ENCODE data around the gene RAB30. TPM values are rescaled to one million over a fixed set of nuclear protein-coding genes. Genes with fewer than 3 reads are reported as not detected.

The RAB30 gene
- total RNA-seq (2011; cell fraction: chromatin; rRNA removed; ENCODE audit: low replicate concordance), result 1.1 and 2.7 TPM in 2 replicates
- 0.17 and 0.92 TPM in 2 replicates for total RNA-seq (2011; cell fraction: nucleolus; rRNA removed)
- total RNA-seq (2011; cell fraction: nucleoplasm; rRNA removed), result 0.88 and 1.5 TPM in 2 replicates
- total RNA-seq (2014; rRNA removed) (0.29 and 1.2 TPM in 2 replicates), total RNA-seq (2014; rRNA removed; fragmentation: Illumina TruSeq; extraction: Trizol) (0.83 and 1.1 TPM in 2 replicates), total RNA-seq (2015; rRNA removed; fragmentation: Illumina TruSeq; extraction: Trizol) (0.58 and 1.1 TPM in 2 replicates), total RNA-seq (2021) (0.71 and 0.72 TPM in 2 replicates), polyA plus RNA-seq (2011; rRNA removed) (0.84 and 1.0 TPM in 2 replicates), polyA plus RNA-seq (2014; fragmentation: Illumina TruSeq; extraction: Trizol) (1.3 TPM in 2 replicates), polyA plus RNA-seq (2014; fragmentation: Nextera tagmentation; extraction: Ambion mirVana) (1 to 10 TPM in 1 of 2 experiments, under 1 TPM in 1; 0.68 to 1.0 TPM), polyA plus RNA-seq (2014; rRNA removed) (0.29 and 0.42 TPM in 2 replicates), polyA minus RNA-seq (2011; rRNA and poly(A)+ RNA removed) (1.1 and 3.2 TPM in 2 replicates), Bru-seq, nascent RNA (percentile 45 among the genes with signal in this experiment), BruChase-seq, experiment 1, labeled RNA remaining after a 2-hour chase (percentile 46 among the genes with signal in this experiment), BruChase-seq, experiment 2, labeled RNA remaining after a 6-hour chase (percentile 50 among the genes with signal in this experiment)
- 0.28 and 0.94 TPM in 2 replicates for polyA plus RNA-seq (2011; cell fraction: cytosol; rRNA removed)
- 0.38 and 0.46 TPM in 2 replicates for polyA plus RNA-seq (2011; cell fraction: nucleus; rRNA removed)
- polyA plus RNA-seq (2012), result 1.00 and 1.1 TPM in 2 replicates
- 0.38 and 1.4 TPM in 2 replicates for polyA minus RNA-seq (2011; cell fraction: cytosol; rRNA and poly(A)+ RNA removed)
- polyA minus RNA-seq (2011; cell fraction: nucleus; rRNA and poly(A)+ RNA removed), result 0.27 and 1.00 TPM in 2 replicates
- long read RNA-seq, experiment 1, partial matches to known transcripts, result 0 of 4 reads
- long read RNA-seq, experiment 1, other reads (novel, unspliced or antisense), result 1 of 4 reads
- long read RNA-seq, experiment 2, result 0 reads
- long read RNA-seq, experiment 3, partial matches to known transcripts, result 0 of 1 reads
- long read RNA-seq, experiment 3, other reads (novel, unspliced or antisense), result 0 of 1 reads

- in situ Hi-C loops (cut with MboI), result no loop called here
- Histone ChIP-seq H3K36me3 (ENCODE audit: control insufficient read depth, insufficient read depth, low read length) (peaks cover 34% of the 10 kb centered on the region; the same call in 2 of the 3 replicates), H3K9me1 (ENCODE audit: control insufficient read depth, insufficient read depth, low read length) (no peaks in the 10 kb centered on the region), H3K79me2 (ENCODE audit: control insufficient read depth, insufficient read depth, low read length) (peaks cover 31% of the 10 kb centered on the region), H3K9ac (ENCODE audit: insufficient read depth in 1 of 2, low read depth in 2 of 2, low read length in 2 of 2) (peak within 1 kb of the TSS; percentile 93 to 99), H3K4me2 (ENCODE audit: insufficient read depth, low read length) (peak within 1 kb of the TSS; percentile 88), H3K4me3 (peak within 1 kb of the TSS; percentile 68), H3K27me3 (ENCODE audit: control insufficient read depth in 2 of 2, insufficient read depth in 2 of 2, low read length in 2 of 2) (no peaks in the 10 kb centered on the region), H2AFZ (ENCODE audit: low read depth, low read length) (peak within 1 kb of the TSS; percentile 93), H3K4me1 (replicated peaks in 1 of 2; ENCODE audit: control insufficient read depth in 2 of 2, insufficient read depth in 2 of 2, low read length in 2 of 2) (peaks cover 12% of the 10 kb centered on the region in 2 experiments; a peak in 2 of 5 replicates), H3K27ac (ENCODE audit: extremely low read depth, low read depth, low read length) (peak within 1 kb of the TSS; percentile 86), H3K9me3 (replicated peaks; ENCODE audit: control insufficient read depth, insufficient read depth, low read depth, low read length) (no peaks in the 10 kb centered on the region), H4K20me1 (replicated peaks; ENCODE audit: control insufficient read depth, insufficient read depth, low read length) (no peaks in the 10 kb centered on the region)
- 1% methylated on average over 34 of the region's 35 CpGs for WGBS (ENCODE audit: insufficient coverage, low coverage, missing lambda C conversion rate)
- no TSS peak for BruUV-seq (replicated peaks)
- DNase-seq (ENCODE audit: extremely low read depth in 1 of 4, low spot score in 3 of 4) (peak; percentile 91 to 99 (median 94)), ATAC-seq (peak; percentile 97), FAIRE-seq (peak; percentile 99)
- intact Hi-C loops (cut with micrococcal nuclease), result loop anchor here (1.0 to 5.0 kb wide), 3 partner anchors 64 to 165 kb away; partner anchors contain the start of gene PCF11
- ChIA-PET CTCF (ENCODE audit: low intra/inter-chr PET ratio) (no interaction called here), POLR2A (interaction anchor here (0.5 to 2.5 kb wide), 19 partner anchors 9 to 221 kb away, joined by 3 to 11 read pairs (median 3); partner anchors contain the start of genes DDIAS and PCF11)
- TF ChIP-seq STAT6 (CRISPR knock-in tag; IDR thresholded peaks at IDR 0.05), result 0 out of 2 replicates have a peak, but pooled peaks have one; percentile 27
- no peak for TF ChIP-seq NR3C1 (CRISPR knock-in tag; IDR thresholded peaks at IDR 0.05)
- TF ChIP-seq ZMIZ1 (IDR thresholded peaks at IDR 0.05; ENCODE audit: low read depth in 2 of 2, low read length in 2 of 2), result no peak
- 0 out of 4 replicates have a peak, but pooled peaks of 1 of the 2 experiments have one; percentile 49 for TF ChIP-seq TBL1XR1 (IDR thresholded peaks at IDR 0.05; ENCODE audit: low read length in 2 of 2)
- TF ChIP-seq HDAC1 (IDR thresholded peaks at IDR 0.05), result peak in 1 of 2 experiments; percentile 71; a peak in 2 of 4 replicates
- peak; percentile 86 for TF ChIP-seq MYNN (IDR thresholded peaks at IDR 0.05)
- no peak for TF ChIP-seq MYNN (CRISPR knock-in tag; IDR thresholded peaks at IDR 0.05)
- TF ChIP-seq ZNF140 (CRISPR knock-in tag; IDR thresholded peaks at IDR 0.05), result no peak
- peak; percentile 56 for TF ChIP-seq C11orf30 (IDR thresholded peaks at IDR 0.05; ENCODE audit: low read depth)
- peak; percentile 64; the same call in 1 of the 2 replicates for TF ChIP-seq ZEB2 (IDR thresholded peaks at IDR 0.05)
Observed at GRCh38 chr11:83071567-83072349, at the start of gene RAB30. Gene RAB30, minus strand, starts transcription at chr11:83071897. Its CDS starts 74,581 bp downstream, at chr11:82997316.
